ENCODE measurements around the gene OBSCN.

DNA sequence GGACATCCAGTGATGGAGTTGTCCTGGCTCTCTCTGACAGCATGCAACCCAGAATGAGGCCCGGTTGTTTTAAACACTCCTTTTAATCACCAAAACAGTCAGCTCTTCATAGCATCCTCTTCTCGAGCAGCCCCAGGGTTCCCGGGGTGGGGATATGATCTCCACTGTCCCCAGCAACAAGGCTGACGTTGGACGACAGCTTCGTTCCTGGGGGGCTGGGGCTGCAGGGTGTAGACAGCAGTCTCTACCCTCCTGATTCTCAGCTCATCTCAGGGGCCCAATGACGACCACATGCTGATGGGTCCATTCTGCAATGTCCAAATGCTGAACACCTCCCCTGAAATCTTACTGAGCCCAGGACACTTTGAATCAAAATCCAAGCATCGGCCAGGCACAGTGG is 171.8 kb downstream of the OBSCN start:
- TF ChIP-seq, protein P1, sequence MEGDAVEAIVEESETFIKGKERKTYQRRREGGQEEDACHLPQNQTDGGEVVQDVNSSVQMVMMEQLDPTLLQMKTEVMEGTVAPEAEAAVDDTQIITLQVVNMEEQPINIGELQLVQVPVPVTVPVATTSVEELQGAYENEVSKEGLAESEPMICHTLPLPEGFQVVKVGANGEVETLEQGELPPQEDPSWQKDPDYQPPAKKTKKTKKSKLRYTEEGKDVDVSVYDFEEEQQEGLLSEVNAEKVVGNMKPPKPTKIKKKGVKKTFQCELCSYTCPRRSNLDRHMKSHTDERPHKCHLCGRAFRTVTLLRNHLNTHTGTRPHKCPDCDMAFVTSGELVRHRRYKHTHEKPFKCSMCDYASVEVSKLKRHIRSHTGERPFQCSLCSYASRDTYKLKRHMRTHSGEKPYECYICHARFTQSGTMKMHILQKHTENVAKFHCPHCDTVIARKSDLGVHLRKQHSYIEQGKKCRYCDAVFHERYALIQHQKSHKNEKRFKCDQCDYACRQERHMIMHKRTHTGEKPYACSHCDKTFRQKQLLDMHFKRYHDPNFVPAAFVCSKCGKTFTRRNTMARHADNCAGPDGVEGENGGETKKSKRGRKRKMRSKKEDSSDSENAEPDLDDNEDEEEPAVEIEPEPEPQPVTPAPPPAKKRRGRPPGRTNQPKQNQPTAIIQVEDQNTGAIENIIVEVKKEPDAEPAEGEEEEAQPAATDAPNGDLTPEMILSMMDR (conservative IDR thresholded peaks at IDR 0.05 in 1 of 2, IDR thresholded peaks at IDR 0.05 in 1 of 2; ENCODE audit: extremely low read depth in 1 of 2, insufficient read depth in 1 of 2, low read depth in 1 of 2, low read length in 2 of 2), result no peak
- no peak for TF ChIP-seq EZH2 (IDR thresholded peaks at IDR 0.05; ENCODE audit: borderline replicate concordance, low read length)

All from mammary epithelial cell (primary cell).